Esophagus squamous epithelium (tissue), 5 donors: ENCODE measurements around the gene SLC6A3. TPM values are rescaled to one million over a fixed set of nuclear protein-coding genes. Genes with fewer than 3 reads are reported as not detected.

Source experiments
- DNase-seq: peaks from one replicate; lab custom pipeline; 2025; lab: John Stamatoyannopoulos, UW
- H3K27ac ChIP-seq, 4 donors: fragments of 200-600 bp; sonication (generic); one replicate each; pipeline ENCODE4 v1.5.1; 2016 to 2019; ENCODE audit warnings: mild to moderate bottlenecking in 1 of 4
- H3K27me3 ChIP-seq, 4 donors: fragments of 200-600 bp; sonication (generic); 1 replicate in 3 of 4; 2 replicates in 1 of 4; pipeline versions ENCODE4 v1.5.1 to v1.6.0; 2017 to 2021; ENCODE audit warnings: antibody characterized with exemption in 1 of 4
- H3K36me3 ChIP-seq, 3 donors: fragments of 200-600 bp; sonication (generic); one replicate each; pipeline ENCODE4 v1.5.1; 2016 to 2019
- H3K4me1 ChIP-seq, 3 donors: fragments of 200-600 bp; sonication (generic); one replicate each; pipeline ENCODE4 v1.5.1; 2017 to 2019
- H3K4me3 ChIP-seq, 4 donors: fragments of 200-600 bp; sonication (generic); 1 replicate in 3 of 4; 2 replicates in 1 of 4; pipeline ENCODE4 v1.5.1; 2016 to 2019; ENCODE audit warnings: mild to moderate bottlenecking in 2 of 4, moderate library complexity in 1 of 4
- H3K9me3 ChIP-seq, 3 donors: fragments of 200-600 bp; sonication (generic); one replicate each; pipeline ENCODE4 v1.5.1; 2016 to 2019
- CTCF ChIP-seq, 6 experiments: fragments of 450-650 bp in 4 of 6; fragments of 200-600 bp in 2 of 6; sonication (generic) in 2 of 6; IDR thresholded peaks; one replicate each; pipeline ENCODE4 v1.5.1; 2016 to 2019; ENCODE audit warnings: antibody characterized with exemption in 6 of 6, mild to moderate bottlenecking in 4 of 6, moderate library complexity in 4 of 6
- POLR2A ChIP-seq, 4 donors: fragments of 450-650 bp; IDR thresholded peaks; one replicate each; pipeline ENCODE4 v1.6.1; 2017; ENCODE audit warnings: antibody characterized with exemption in 4 of 4, mild to moderate bottlenecking in 4 of 4, moderate library complexity in 3 of 4
- WGBS, 2 donors: methylation state at CpG; one replicate each; pipeline ENCODE4 v1.1.5; 2018; 5-methylcytosine and 5-hydroxymethylcytosine counted together
- intact Hi-C: fragments of 100-400 bp; cut with DNase I; formaldehyde crosslinking; loops from one replicate; pipeline ENCODE4 v1.15.0; 2022
- total RNA-seq, 4 donors: library from RNA; depleted of rRNA; stranded (reverse); fragments of >200 nt; gene quantifications; one replicate each; pipeline ENCODE4 v1.1.0, GENCODE V29; 2016
- donor health status: DM: yes; HTN: yes; CAD: no.

SLC6A3 gene
- total RNA-seq, 4 donors from 2014 or later = 0.19 TPM; not detected in 3

- no peak for TF ChIP-seq POLR2A (IDR thresholded peaks at IDR 0.05)
- no peak for TF ChIP-seq CTCF (IDR thresholded peaks at IDR 0.05)
- Histone ChIP-seq H3K9me3 (no peaks in the 10 kb centered on the region), H3K36me3 (no peaks in the 10 kb centered on the region), H3K4me1 (peaks cover 0 to 3% (median under 1%) of the 10 kb centered on the region in 3 donors), H3K4me3 (no peak overlapping the region), H3K27ac (no peak overlapping the region), H3K27me3 (peaks cover 0 to 11% (median 0%) of the 10 kb centered on the region in 4 donors)
- DNase-seq = no peak
- 78 to 97% methylated on average over 4 of the region's 4 CpGs for WGBS, 2 donors
- intact Hi-C loops = no loop called here
Observed at GRCh38 chr5:1351156-1351555, 94.1 kb downstream of the SLC6A3 start.

- H3K36me3 ChIP-seq = no peaks in the 10 kb centered on the region
- TF ChIP-seq CTCF (IDR thresholded peaks at IDR 0.05) = no peak
- TF ChIP-seq POLR2A (IDR thresholded peaks at IDR 0.05) = no peak
- no peaks in the 10 kb centered on the region for H3K27me3 ChIP-seq
- H3K9me3 ChIP-seq = no peaks in the 10 kb centered on the region
- H3K4me3 ChIP-seq = no peak overlapping the region
- DNase-seq = no peak
- H3K27ac ChIP-seq = no peak overlapping the region
- H3K4me1 ChIP-seq = peaks cover 5 to 14% (median 9%) of the 10 kb centered on the region in 3 donors
- intact Hi-C loops = no loop called here
- WGBS, 2 donors = 36 to 51% methylated on average over 12 of the region's 12 CpGs
Observed at GRCh38 chr5:1349246-1349645, 96.0 kb downstream of the SLC6A3 start.

GRCh38 chr5:1348986-1349245 lies 96.3 kb downstream of the SLC6A3 start:
- Histone ChIP-seq H3K27me3 (no peaks in the 10 kb centered on the region), H3K27ac (no peak overlapping the region), H3K4me3 (no peak overlapping the region), H3K36me3 (no peaks in the 10 kb centered on the region), H3K9me3 (no peaks in the 10 kb centered on the region), H3K4me1 (peaks cover 8 to 18% (median 11%) of the 10 kb centered on the region in 3 donors)
- 27 to 75% methylated on average over 1 of the region's 1 CpG for WGBS, 2 donors
- intact Hi-C loops = no loop called here
- DNase-seq = no peak
- TF ChIP-seq CTCF (IDR thresholded peaks at IDR 0.05) (no peak), POLR2A (IDR thresholded peaks at IDR 0.05) (no peak)

- peaks cover 16 to 31% (median 18%) of the 10 kb centered on the region in 3 donors for H3K4me1 ChIP-seq
- H3K27me3 ChIP-seq = no peaks in the 10 kb centered on the region
- WGBS, 2 donors = 49 to 54% methylated on average over 8 to 10 of the region's 10 CpGs
- intact Hi-C loops = no loop called here
- no peak overlapping the region for H3K27ac ChIP-seq
- DNase-seq = no peak
- no peak for TF ChIP-seq POLR2A (IDR thresholded peaks at IDR 0.05)
- TF ChIP-seq CTCF (IDR thresholded peaks at IDR 0.05) = no peak
- no peaks in the 10 kb centered on the region for H3K9me3 ChIP-seq
- peaks cover 0 to 8% (median 0%) of the 10 kb centered on the region in 3 donors for H3K36me3 ChIP-seq
- no peak overlapping the region for H3K4me3 ChIP-seq
Observed at GRCh38 chr5:1347571-1347970, 97.7 kb downstream of the SLC6A3 start.

- no peak overlapping the region for H3K27ac ChIP-seq
- WGBS, 2 donors = 80 to 83% methylated on average over 6 to 11 of the region's 21 CpGs
- no peak for DNase-seq
- no peak overlapping the region for H3K4me3 ChIP-seq
- TF ChIP-seq CTCF (IDR thresholded peaks at IDR 0.05) (no peak), POLR2A (IDR thresholded peaks at IDR 0.05) (no peak)
- H3K4me1 ChIP-seq = peaks cover 16 to 35% (median 18%) of the 10 kb centered on the region in 3 donors
- no peaks in the 10 kb centered on the region for H3K9me3 ChIP-seq
- H3K27me3 ChIP-seq = no peaks in the 10 kb centered on the region
- intact Hi-C loops = no loop called here
- H3K36me3 ChIP-seq = peaks cover 3 to 15% (median 4%) of the 10 kb centered on the region in 3 donors
Observed at GRCh38 chr5:1346627-1347440, 98.4 kb downstream of the SLC6A3 start.
